GM12878 (cell line): ENCODE data around the gene ATF6. TPM values are rescaled to one million over a fixed set of nuclear protein-coding genes. Genes with fewer than 3 reads are reported as not detected.

ENCODE experiments used
- ATAC-seq: fragments of 200-7000 bp; cut with Tn5 transposase; 3 replicates; pipeline ENCODE4 v1.9.1; 2020; ENCODE audit warnings: mild to moderate bottlenecking, moderate library complexity
- BruUV-seq: library from RNA; stranded (reverse); fragments of 400-500 nt; replicated peaks from 2 replicates; lab custom pipeline; 2021; lab: Mats Ljungman, UMichigan
- CTCF ChIA-PET: fragments of 300-600 bp; sonication (Branson Sonifier 250); formaldehyde crosslinking; extraction: SDS; loops from one replicate; lab custom pipeline; 2021; ENCODE audit warnings: inconsistent platforms; lab: Yijun Ruan, JAX
- POLR2A ChIA-PET: fragments of 350-600 bp; formaldehyde crosslinking; extraction: SDS; loops from one replicate; lab custom pipeline; 2021; ENCODE audit warnings: inconsistent platforms; lab: Charles Lee
- RAD21 ChIA-PET: fragments of 300-600 bp; sonication (Branson Sonifier 250); formaldehyde crosslinking; loops from one replicate; lab custom pipeline; 2023; ENCODE audit warnings: antibody characterized with exemption; ENCODE audit not compliant: unreplicated experiment; lab: Charles Lee
- SMC1A ChIA-PET: fragments of 300-600 bp; sonication (Branson Sonifier 250); formaldehyde crosslinking; loops from one replicate; lab custom pipeline; 2023; ENCODE audit not compliant: unreplicated experiment, uncharacterized antibody; lab: Charles Lee
- DNase-seq: peaks from one replicate; pipeline ENCODE4 v3.0.0-alpha.2; 2011; ENCODE audit warnings: low read depth, low spot score
- FAIRE-seq: peaks from 3 replicates; lab custom pipeline; 2011; peaks lifted over from hg19 to GRCh38; lab: Jason Lieb, UNC
- H2AFZ ChIP-seq: 2 replicates; pipeline ENCODE4 v1.6.0; 2011; ENCODE audit warnings: low read depth, low read length, control low read depth; ENCODE audit not compliant: control insufficient read depth
- H3K27ac ChIP-seq: 2 replicates; pipeline ENCODE4 v1.5.1; 2011; ENCODE audit warnings: control low read depth; ENCODE audit not compliant: control insufficient read depth, insufficient read depth
- H3K27me3 ChIP-seq, 2 experiments: replicated peaks in 1 of 2; 2 replicates each; pipeline versions ENCODE4 v1.6.0 to v1.6.1; 2011; ENCODE audit warnings: low read length in 1 of 2; ENCODE audit not compliant: control insufficient read depth in 2 of 2, insufficient read depth in 2 of 2
- H3K36me3 ChIP-seq, 2 experiments: 2 replicates each; pipeline ENCODE4 v1.5.1; 2011; ENCODE audit warnings: low read length in 1 of 2; ENCODE audit not compliant: control insufficient read depth in 2 of 2, insufficient read depth in 2 of 2
- H3K4me1 ChIP-seq: 2 replicates; pipeline ENCODE4 v1.6.1; 2011; ENCODE audit warnings: mild to moderate bottlenecking, low read length, moderate library complexity, mixed read lengths; ENCODE audit not compliant: control insufficient read depth, insufficient read depth
- H3K4me2 ChIP-seq: 2 replicates; pipeline ENCODE4 v1.6.0; 2011; ENCODE audit warnings: control low read depth; ENCODE audit not compliant: control insufficient read depth, insufficient read depth
- H3K4me3 ChIP-seq: fragments of 200-600 bp; sonication (generic); 2 replicates; pipeline ENCODE4 v1.5.1; 2016
- H3K79me2 ChIP-seq: 2 replicates; pipeline ENCODE4 v1.6.0; 2011; ENCODE audit warnings: low read length; ENCODE audit not compliant: control insufficient read depth, insufficient read depth
- H3K9ac ChIP-seq: 2 replicates; pipeline ENCODE4 v1.8.0; 2011; ENCODE audit warnings: low read length, control low read depth, mixed read lengths; ENCODE audit not compliant: control insufficient read depth, insufficient read depth
- H3K9me3 ChIP-seq: replicated peaks from 3 replicates; pipeline ENCODE4 v1.5.1; 2011; ENCODE audit warnings: mild to moderate bottlenecking, low read length; ENCODE audit not compliant: control insufficient read depth, insufficient read depth
- H4K20me1 ChIP-seq: 2 replicates; pipeline ENCODE4 v1.6.0; 2011; ENCODE audit not compliant: control insufficient read depth, insufficient read depth
- IRF4 ChIP-seq: IDR thresholded peaks from 2 replicates; pipeline ENCODE4 v1.6.1; 2011; ENCODE audit warnings: low read depth, low read length
- JUNB ChIP-seq: IDR thresholded peaks from 2 replicates; pipeline ENCODE4 v1.6.1; 2016; ENCODE audit warnings: antibody characterized with exemption, mild to moderate bottlenecking
- NFIC ChIP-seq: IDR thresholded peaks from 2 replicates; pipeline ENCODE4 v1.6.1; 2012; ENCODE audit warnings: low read depth, mild to moderate bottlenecking, inconsistent platforms, low read length, moderate library complexity
- NR2F1 ChIP-seq: fragments of 450-650 bp; conservative IDR thresholded peaks from 2 replicates; pipeline ENCODE4 v1.6.1; 2017; ENCODE audit warnings: mild to moderate bottlenecking
- RUNX3 ChIP-seq: IDR thresholded peaks from 2 replicates; pipeline ENCODE4 v1.6.1; 2012; ENCODE audit warnings: low read length, inconsistent platforms
- SMARCA5 ChIP-seq: fragments of 450-650 bp; IDR thresholded peaks from 2 replicates; pipeline ENCODE4 v1.6.1; 2017; ENCODE audit warnings: mild to moderate bottlenecking
- SPI1 ChIP-seq: IDR thresholded peaks from 2 replicates; pipeline ENCODE4 v1.6.1; 2011; ENCODE audit warnings: low read depth, mild to moderate bottlenecking, low read length, moderate library complexity, borderline replicate concordance; ENCODE audit not compliant: insufficient read depth
- SUPT20H ChIP-seq: IDR thresholded peaks from 2 replicates; pipeline ENCODE4 v1.6.1; 2011; ENCODE audit warnings: low read depth, mild to moderate bottlenecking, low read length, moderate library complexity, borderline replicate concordance; ENCODE audit not compliant: control insufficient read depth
- WGBS: methylation state at CpG from one replicate; pipeline ENCODE4 v1.1.6; 2016; ENCODE audit warnings: low lambda C conversion rate; ENCODE audit not compliant: insufficient replicate concordance, insufficient coverage; ENCODE audit errors: missing lambda C conversion rate; 5-methylcytosine and 5-hydroxymethylcytosine counted together
- in situ Hi-C: fragments of 300-500 bp; cut with MboI; formaldehyde crosslinking; loops from 9 replicates; pipeline ENCODE4 v1.14.3; 2018; ENCODE audit warnings: mixed read lengths
- intact Hi-C: fragments of 100-400 bp; cut with micrococcal nuclease; formaldehyde crosslinking; loops from one replicate; pipeline ENCODE4 v1.14.2; 2022; ENCODE audit not compliant: unreplicated experiment
- polyA plus RNA-seq, 11 experiments: library from polyadenylated mRNA; depleted of rRNA in 4 of 11; unstranded in 6 of 11; stranded (reverse) in 5 of 11; fragments of >200 nt; fragmentation: Nextera tagmentation in 4 of 11; fragmentation: Illumina TruSeq in 1 of 11; extraction: Ambion mirVana in 4 of 11; extraction: Trizol in 1 of 11; gene quantifications; 1 replicate in 1 of 11; 2 replicates in 10 of 11; pipeline versions ENCODE4 v1.2.1 to v1.2.3, GENCODE V29; 2011 to 2016; ENCODE audit warnings: inconsistent platforms in 2 of 11, missing spikeins in 2 of 11, low read depth in 1 of 11
- total RNA-seq, 4 experiments: library from RNA; depleted of rRNA in 3 of 4; stranded (reverse); fragments of >200 nt in 3 of 4; fragmentation: Illumina TruSeq in 1 of 4; extraction: Trizol in 1 of 4; gene quantifications; 2 replicates each; pipeline versions ENCODE4 v1.2.1 to v1.2.3, GENCODE V29; 2013 to 2021
- TF ChIP-seq, protein P1 (sequence below): fragments of 450-650 bp; IDR thresholded peaks from 2 replicates; pipeline ENCODE4 v1.6.1; 2017; ENCODE audit warnings: low read depth, mild to moderate bottlenecking, moderate library complexity

The ATF6 gene
- total and polyA plus RNA-seq, 10 of the 15 experiments (the other 5 are each of a cell fraction or from before 2014, with no cell fraction given): 7.8 to 24.3 (median 14.7) TPM

- H3K4me1 ChIP-seq: peaks cover 45% of the 10 kb centered on the region
- CTCF ChIA-PET: no interaction called here
- no TSS peak for BruUV-seq
- RAD21 ChIA-PET: interaction anchor here (0.9 to 2.0 kb wide), 2 partner anchors 12 to 19 kb away, joined by 3 to 10 read pairs; partner anchors contain the start of gene FCRLA
- H3K9me3 ChIP-seq: no peaks in the 10 kb centered on the region
- H4K20me1 ChIP-seq: no peaks in the 10 kb centered on the region
- TF ChIP-seq IRF4 (peak; percentile 6; the same call in 1 of the 2 replicates), RUNX3 (no peak), SUPT20H (no peak), SPI1 (no peak), SMARCA5 (0 out of 2 replicates have a peak, but pooled peaks have one; percentile 4), NFIC (no peak), JUNB (peak; percentile 54), NR2F1 (0 out of 2 replicates have a peak, but pooled peaks have one; percentile 2)
- TF ChIP-seq, protein P1, sequence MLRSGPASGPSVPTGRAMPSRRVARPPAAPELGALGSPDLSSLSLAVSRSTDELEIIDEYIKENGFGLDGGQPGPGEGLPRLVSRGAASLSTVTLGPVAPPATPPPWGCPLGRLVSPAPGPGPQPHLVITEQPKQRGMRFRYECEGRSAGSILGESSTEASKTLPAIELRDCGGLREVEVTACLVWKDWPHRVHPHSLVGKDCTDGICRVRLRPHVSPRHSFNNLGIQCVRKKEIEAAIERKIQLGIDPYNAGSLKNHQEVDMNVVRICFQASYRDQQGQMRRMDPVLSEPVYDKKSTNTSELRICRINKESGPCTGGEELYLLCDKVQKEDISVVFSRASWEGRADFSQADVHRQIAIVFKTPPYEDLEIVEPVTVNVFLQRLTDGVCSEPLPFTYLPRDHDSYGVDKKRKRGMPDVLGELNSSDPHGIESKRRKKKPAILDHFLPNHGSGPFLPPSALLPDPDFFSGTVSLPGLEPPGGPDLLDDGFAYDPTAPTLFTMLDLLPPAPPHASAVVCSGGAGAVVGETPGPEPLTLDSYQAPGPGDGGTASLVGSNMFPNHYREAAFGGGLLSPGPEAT: no peak
- in situ Hi-C loops (no loop called here), intact Hi-C loops (no loop called here)
- H3K9ac ChIP-seq: no peak overlapping the region
- no peaks in the 10 kb centered on the region for H3K79me2 ChIP-seq
- ATAC-seq: peak; percentile 71
- no peaks in the 10 kb centered on the region for H3K36me3 ChIP-seq
- SMC1A ChIA-PET: interaction anchor here (1.0 to 1.2 kb wide), 3 partner anchors 18 to 96 kb away, joined by 3 to 4 read pairs (median 3); no protein-coding TSS in a partner anchor
- WGBS: 0% methylated on average over 1 of the region's 1 CpG
- no peaks in the 10 kb centered on the region for H3K27me3 ChIP-seq
- peak overlapping the region; percentile 77 for H3K27ac ChIP-seq
- FAIRE-seq: no peak
- POLR2A ChIA-PET: interaction anchor here (1.6 kb wide), 1 partner anchor 10 kb away, joined by 4 read pairs; no protein-coding TSS in a partner anchor
- DNase-seq: no peak
- 0 out of 2 replicates have a peak overlapping the region, but pooled peaks have one; percentile 41 for H3K4me3 ChIP-seq
- no peak overlapping the region for H2AFZ ChIP-seq
- peak overlapping the region; percentile 72 for H3K4me2 ChIP-seq
These were observed 46.9 kb upstream of the ATF6 start for GRCh38 chr1:161719325-161719611.
